ENCODE results near the gene SCARF2.
"Not testable (repeated sequence)": the region's sequence is repeated elsewhere in the genome, so short reads cannot be mapped to it uniquely, and the experiment has no call there.

Gene SCARF2

DNA sequence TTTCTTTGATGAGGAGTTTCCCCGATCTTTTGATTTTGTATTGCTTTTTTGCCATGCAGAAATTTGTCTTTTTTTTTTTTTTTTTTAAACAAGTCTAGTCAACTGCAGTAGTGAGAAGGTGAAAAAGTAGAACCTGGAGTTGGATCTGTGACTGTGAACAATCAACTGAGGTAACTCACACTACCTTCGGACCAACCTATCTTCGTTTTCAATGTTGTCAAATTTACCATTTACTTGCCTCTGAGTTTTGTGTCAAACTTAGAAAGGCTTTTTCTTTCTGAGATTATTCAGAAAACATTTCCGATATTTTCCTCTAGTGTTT, 37.5 kb upstream of the SCARF2 start:
- TF ChIP-seq, protein P1, sequence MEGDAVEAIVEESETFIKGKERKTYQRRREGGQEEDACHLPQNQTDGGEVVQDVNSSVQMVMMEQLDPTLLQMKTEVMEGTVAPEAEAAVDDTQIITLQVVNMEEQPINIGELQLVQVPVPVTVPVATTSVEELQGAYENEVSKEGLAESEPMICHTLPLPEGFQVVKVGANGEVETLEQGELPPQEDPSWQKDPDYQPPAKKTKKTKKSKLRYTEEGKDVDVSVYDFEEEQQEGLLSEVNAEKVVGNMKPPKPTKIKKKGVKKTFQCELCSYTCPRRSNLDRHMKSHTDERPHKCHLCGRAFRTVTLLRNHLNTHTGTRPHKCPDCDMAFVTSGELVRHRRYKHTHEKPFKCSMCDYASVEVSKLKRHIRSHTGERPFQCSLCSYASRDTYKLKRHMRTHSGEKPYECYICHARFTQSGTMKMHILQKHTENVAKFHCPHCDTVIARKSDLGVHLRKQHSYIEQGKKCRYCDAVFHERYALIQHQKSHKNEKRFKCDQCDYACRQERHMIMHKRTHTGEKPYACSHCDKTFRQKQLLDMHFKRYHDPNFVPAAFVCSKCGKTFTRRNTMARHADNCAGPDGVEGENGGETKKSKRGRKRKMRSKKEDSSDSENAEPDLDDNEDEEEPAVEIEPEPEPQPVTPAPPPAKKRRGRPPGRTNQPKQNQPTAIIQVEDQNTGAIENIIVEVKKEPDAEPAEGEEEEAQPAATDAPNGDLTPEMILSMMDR (conservative IDR thresholded peaks at IDR 0.05; ENCODE audit: control insufficient read depth, insufficient read depth, low read depth, low read length), result no peak
- H3K4me3 ChIP-seq (ENCODE audit: control insufficient read depth, low read depth, low read length), result no peak overlapping the region
- DNase-seq (ENCODE audit: low read depth), result no peak

DNA sequence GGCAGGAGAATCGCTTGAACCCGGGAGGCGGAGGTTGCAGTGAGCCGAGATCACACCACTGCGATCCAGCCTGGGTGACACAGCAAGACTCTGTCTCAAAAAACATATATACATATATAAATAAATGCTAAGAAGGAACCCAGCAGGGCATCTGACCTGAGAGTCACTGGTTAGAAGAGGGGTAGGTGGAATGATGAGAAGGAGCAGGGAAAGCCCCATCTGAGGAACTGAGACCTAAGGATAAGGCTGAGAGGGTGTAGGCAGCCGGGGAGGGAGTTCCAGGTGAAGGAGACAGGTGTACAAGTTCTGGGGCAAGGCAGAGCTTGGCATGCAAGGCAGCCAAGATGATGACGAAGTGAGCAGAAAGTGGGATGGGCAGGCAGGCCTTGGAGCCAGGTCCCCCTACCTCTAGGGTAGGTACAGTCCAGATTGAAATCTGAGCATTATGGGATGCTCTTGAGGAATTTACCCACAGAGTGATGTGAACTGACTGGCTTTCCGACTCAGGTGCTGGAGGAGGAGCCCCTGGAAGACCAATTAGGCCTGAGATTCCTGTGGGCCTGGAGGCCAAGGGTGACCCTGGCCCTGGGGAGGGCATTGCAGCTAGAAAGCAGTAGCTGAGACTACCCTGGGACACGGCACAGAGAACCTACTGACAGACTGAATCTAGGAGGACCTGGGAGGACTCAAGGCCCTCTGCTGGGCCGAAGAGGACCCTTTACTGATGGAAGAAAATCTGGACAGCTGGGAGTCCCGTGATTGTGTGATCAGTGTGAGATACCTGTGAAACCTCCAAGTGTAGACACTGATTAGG, 35.2 kb upstream of the SCARF2 start:
- no peak overlapping the region for H3K4me3 ChIP-seq (ENCODE audit: control insufficient read depth, low read depth, low read length)
- no peak for DNase-seq (ENCODE audit: low read depth)
- TF ChIP-seq, protein P1 (conservative IDR thresholded peaks at IDR 0.05; ENCODE audit: control insufficient read depth, insufficient read depth, low read depth, low read length), result no peak

DNA sequence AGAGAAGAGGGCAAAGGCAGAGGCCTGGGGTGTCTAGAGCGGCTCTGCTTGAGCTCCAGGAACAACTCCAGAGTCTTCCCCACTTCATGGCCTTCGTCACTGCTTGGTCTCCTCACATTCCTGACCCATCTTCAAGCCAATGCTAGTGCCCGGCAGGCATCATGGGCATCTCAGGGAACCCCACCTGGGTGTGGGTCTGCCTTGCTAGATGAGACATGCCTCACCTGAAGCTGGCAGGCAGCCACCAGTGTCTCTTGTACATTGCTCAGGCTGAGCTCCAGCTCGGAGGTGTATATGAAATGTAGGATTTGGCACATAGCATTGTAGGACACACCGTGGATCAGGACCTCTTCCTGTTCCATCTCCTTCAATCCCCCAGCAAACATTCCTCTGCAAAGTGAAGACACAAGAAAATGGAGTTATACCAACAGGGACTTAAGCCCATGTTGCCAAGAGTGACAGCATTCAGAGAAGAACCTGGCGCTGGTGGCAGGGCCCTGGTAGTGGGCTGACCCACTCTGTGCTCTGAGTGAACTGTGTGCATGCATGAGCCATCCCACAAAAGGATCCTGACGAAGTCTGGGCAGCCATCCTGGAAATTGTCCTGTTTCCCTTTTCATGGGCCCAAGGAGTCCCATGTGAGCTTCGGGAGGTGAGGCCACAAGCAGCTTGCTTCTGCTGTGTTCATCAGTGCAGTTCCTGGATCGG, 33.7 kb upstream of the SCARF2 start:
- no peak overlapping the region for H3K4me3 ChIP-seq (ENCODE audit: control insufficient read depth, low read depth, low read length)
- DNase-seq (ENCODE audit: low read depth), result no peak
- TF ChIP-seq, protein P1 (conservative IDR thresholded peaks at IDR 0.05; ENCODE audit: control insufficient read depth, insufficient read depth, low read depth, low read length), result no peak

DNA sequence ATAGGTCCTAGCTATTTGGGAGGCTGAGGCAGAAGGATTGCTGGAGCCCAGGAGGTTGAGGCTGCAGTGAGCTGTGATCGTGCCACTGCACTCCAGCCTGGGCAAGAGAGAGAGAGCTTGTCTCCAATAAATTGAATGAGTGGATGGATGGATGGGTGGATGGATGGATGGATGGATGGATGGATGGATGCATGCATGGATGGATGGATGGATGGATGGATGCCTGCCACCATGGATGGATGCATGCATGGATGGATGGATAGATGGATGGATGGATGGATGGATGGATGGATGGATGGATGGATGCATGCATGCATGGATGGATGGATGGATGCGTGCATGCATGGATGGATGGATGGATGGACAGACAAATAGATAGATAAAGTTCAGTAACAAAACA, 32.9 kb upstream of the SCARF2 start:
- H3K4me3 ChIP-seq (ENCODE audit: control insufficient read depth, low read depth, low read length); DNase-seq (ENCODE audit: low read depth): not testable (repeated sequence)

DNA sequence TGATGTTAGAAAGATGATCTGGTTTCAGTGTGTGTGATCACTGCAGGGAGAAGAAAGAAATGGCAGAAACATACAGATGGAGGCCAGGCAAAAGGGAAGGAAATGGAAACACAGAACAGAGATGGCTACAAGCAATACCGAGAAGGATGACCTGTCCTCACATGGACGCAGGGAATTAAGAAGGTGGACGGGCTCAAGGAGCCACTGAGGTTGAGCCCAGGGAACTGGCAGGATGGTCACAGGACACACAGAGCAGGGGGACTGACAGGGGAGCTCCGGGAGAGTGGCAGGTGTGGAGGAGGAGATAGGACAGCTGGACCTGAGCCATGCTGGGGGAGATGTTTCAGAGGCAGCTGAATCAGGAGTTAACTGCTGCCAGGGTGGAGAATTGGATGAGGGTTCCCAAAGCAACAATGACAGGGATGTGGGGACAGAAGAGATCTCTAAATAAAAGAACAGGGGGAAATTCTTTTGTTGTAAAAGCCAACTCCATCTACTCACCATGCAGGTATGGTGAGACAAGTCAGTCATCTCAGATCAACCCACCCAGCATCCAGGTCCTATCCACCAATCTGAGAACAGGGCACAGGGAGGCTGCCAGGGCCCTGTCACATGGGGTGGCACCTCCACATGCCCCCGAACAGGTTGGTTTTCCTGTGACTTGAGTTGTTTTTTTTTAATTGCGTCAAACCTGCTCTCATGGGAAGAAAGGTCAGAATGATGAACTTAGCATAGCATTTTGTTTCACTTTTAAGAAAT, 31.7 kb upstream of the SCARF2 start:
- TF ChIP-seq, protein P1 (conservative IDR thresholded peaks at IDR 0.05; ENCODE audit: control insufficient read depth, insufficient read depth, low read depth, low read length), result no peak
- H3K4me3 ChIP-seq (ENCODE audit: control insufficient read depth, low read depth, low read length), result no peak overlapping the region
- DNase-seq (ENCODE audit: low read depth), result no peak

DNA sequence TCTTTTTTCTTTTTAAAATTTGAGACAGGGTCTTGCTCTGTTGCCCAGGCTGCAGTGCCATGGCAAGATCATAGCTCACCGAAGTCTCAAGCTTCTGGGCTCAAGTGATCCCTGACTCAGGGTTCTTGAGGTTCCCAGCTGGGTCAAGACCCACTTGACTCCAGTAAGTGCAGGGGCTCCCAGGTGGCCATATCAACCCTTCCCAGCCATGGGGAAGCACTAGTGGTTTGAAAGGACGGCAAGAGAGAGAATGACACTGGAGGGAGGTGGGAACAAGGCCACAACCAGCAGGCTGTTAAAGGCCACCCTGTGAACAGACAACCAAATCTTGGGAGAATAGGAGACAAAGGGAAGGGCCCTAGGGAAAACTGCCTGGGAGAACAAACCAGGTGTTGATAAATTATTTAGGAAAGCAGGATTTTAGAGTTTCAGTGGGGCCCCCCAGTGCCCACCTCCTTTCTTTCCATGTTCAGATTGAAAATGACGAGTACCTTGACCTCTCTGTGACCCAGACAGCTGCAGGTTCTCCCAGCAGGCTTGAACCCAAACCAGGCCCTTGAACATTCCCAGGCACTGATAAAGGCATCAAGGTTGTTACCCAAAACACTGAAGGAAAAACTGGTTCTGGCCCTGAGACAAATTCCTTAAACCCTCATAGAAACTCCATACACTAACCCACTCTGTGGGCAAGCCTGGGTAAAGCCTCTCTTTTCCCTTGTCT, 29.2 kb upstream of the SCARF2 start:
- no peak for DNase-seq (ENCODE audit: low read depth)
- no peak overlapping the region for H3K4me3 ChIP-seq (ENCODE audit: control insufficient read depth, low read depth, low read length)
- TF ChIP-seq, protein P1 (conservative IDR thresholded peaks at IDR 0.05; ENCODE audit: control insufficient read depth, insufficient read depth, low read depth, low read length), result no peak

All from fibroblast of mammary gland (primary cell).